Cardiac muscle cell (in vitro differentiated cells and primary cell): ENCODE data around the gene ZDHHC24. TPM values are rescaled to one million over a fixed set of nuclear protein-coding genes. Genes with fewer than 3 reads are reported as not detected.
A peak's percentile ranks its signal among the peaks of the same experiment; 100 is the strongest.
"Not testable (repeated sequence)": the region's sequence is repeated elsewhere in the genome, so short reads cannot be mapped to it uniquely, and the experiment has no call there.

ENCODE experiments used
- DNase-seq, 2 donors: peaks; one replicate each; pipeline versions ENCODE4 v3.0.0 to v3.0.0-alpha.2; 2010 to 2017; ENCODE audit warnings: low read depth in 1 of 2, low spot score in 1 of 2
- H3K27ac ChIP-seq: fragments of 200-600 bp; sonication (generic); 2 replicates; pipeline ENCODE4 v1.5.1; 2016
- H3K27me3 ChIP-seq: fragments of 200-600 bp; sonication (generic); 2 replicates; pipeline ENCODE4 v1.6.0; 2016; ENCODE audit warnings: control low read depth
- H3K36me3 ChIP-seq: fragments of 200-600 bp; sonication (generic); 2 replicates; pipeline ENCODE4 v1.5.1; 2016; ENCODE audit warnings: control low read depth
- H3K4me1 ChIP-seq: fragments of 200-600 bp; sonication (generic); 2 replicates; pipeline ENCODE4 v1.8.1; 2017; ENCODE audit warnings: low read depth, mild to moderate bottlenecking, mixed run types
- H3K4me3 ChIP-seq: fragments of 200-600 bp; sonication (generic); 2 replicates; pipeline ENCODE4 v1.5.1; 2016; ENCODE audit warnings: mild to moderate bottlenecking
- H3K9me3 ChIP-seq: fragments of 200-600 bp; sonication (generic); 2 replicates; pipeline ENCODE4 v1.5.1; 2017; ENCODE audit warnings: low read depth, mild to moderate bottlenecking, control low read depth
- CTCF ChIP-seq: IDR thresholded peaks from 2 replicates; pipeline ENCODE4 v1.5.1; 2012; ENCODE audit warnings: low read depth, mild to moderate bottlenecking, low read length
- polyA plus RNA-seq: library from polyadenylated mRNA; unstranded; fragments of >200 nt; fragmentation: Nextera tagmentation; extraction: Ambion mirVana; gene quantifications from 2 replicates; pipeline ENCODE4 v1.2.1, GENCODE V29; 2016
- total RNA-seq: library from RNA; depleted of rRNA; stranded (reverse); fragments of >200 nt; gene quantifications from 2 replicates; pipeline ENCODE4 v1.2.3, GENCODE V29; 2016

Gene ZDHHC24
- total and polyA plus RNA-seq, 2 experiments from 2014 or later = 14.7 to 16.9 TPM

GRCh38 chr11:66542362-66542761 lies 3.5 kb downstream of the ZDHHC24 start:
- Histone ChIP-seq H3K27me3 (no peaks in the 10 kb centered on the region), H3K4me3 (no peak overlapping the region), H3K36me3 (no peaks in the 10 kb centered on the region), H3K9me3 (no peaks in the 10 kb centered on the region), H3K4me1 (no peaks in the 10 kb centered on the region), H3K27ac (no peak overlapping the region)
- TF ChIP-seq CTCF = no peak
- peak in 1 of 2 donors; percentile 17 for DNase-seq

- TF ChIP-seq CTCF = no peak
- Histone ChIP-seq H3K4me1 (no peaks in the 10 kb centered on the region), H3K4me3 (no peak overlapping the region), H3K9me3 (no peaks in the 10 kb centered on the region), H3K36me3 (no peaks in the 10 kb centered on the region), H3K27ac (no peak overlapping the region), H3K27me3 (no peaks in the 10 kb centered on the region)
- no peak for DNase-seq
Observed at GRCh38 chr11:66541892-66542291, 4.0 kb downstream of the ZDHHC24 start.

GRCh38 chr11:66540598-66540997 lies 5.2 kb downstream of the ZDHHC24 start:
- not testable (repeated sequence) for H3K27me3 ChIP-seq, DNase-seq

GRCh38 chr11:66539870-66540213 lies 6.0 kb downstream of the ZDHHC24 start:
- no peaks in the 10 kb centered on the region for H3K9me3 ChIP-seq
- H3K4me1 ChIP-seq = no peaks in the 10 kb centered on the region
- TF ChIP-seq CTCF = no peak
- H3K27me3 ChIP-seq = no peaks in the 10 kb centered on the region
- no peak for DNase-seq
- H3K27ac ChIP-seq = no peak overlapping the region
- H3K4me3 ChIP-seq = no peak overlapping the region
- H3K36me3 ChIP-seq = peaks cover 4% of the 10 kb centered on the region

More at GRCh38 chr11:66540598-66540997, 5.2 kb downstream of the ZDHHC24 start:
- not testable (repeated sequence) for H3K4me1 ChIP-seq, H3K36me3 ChIP-seq, H3K27ac ChIP-seq, H3K4me3 ChIP-seq, H3K9me3 ChIP-seq

- H3K27ac ChIP-seq = peak overlapping the region; percentile 2
- H3K9me3 ChIP-seq = no peaks in the 10 kb centered on the region
- H3K36me3 ChIP-seq = peaks cover 4% of the 10 kb centered on the region
- no peaks in the 10 kb centered on the region for H3K4me1 ChIP-seq
- H3K27me3 ChIP-seq = no peaks in the 10 kb centered on the region
- no peak for TF ChIP-seq CTCF
- H3K4me3 ChIP-seq = no peak overlapping the region
- no peak for DNase-seq
Observed at GRCh38 chr11:66539170-66539869, 6.5 kb downstream of the ZDHHC24 start.

GRCh38 chr11:66532784-66533183 lies 13.1 kb downstream of the ZDHHC24 start:
- no peak for TF ChIP-seq CTCF
- H3K36me3 ChIP-seq = peaks cover 7% of the 10 kb centered on the region
- DNase-seq = no peak
- H3K27me3 ChIP-seq = no peaks in the 10 kb centered on the region
- no peak overlapping the region for H3K27ac ChIP-seq
- no peaks in the 10 kb centered on the region for H3K9me3 ChIP-seq
- no peaks in the 10 kb centered on the region for H3K4me1 ChIP-seq
- H3K4me3 ChIP-seq = no peak overlapping the region
